Neural progenitor cell (in vitro differentiated cells): Measurements from ENCODE around the gene NANOGP8.

ENCODE experiments used
- CTCF ChIP-seq: fragments of 200-600 bp; sonication (generic); IDR thresholded peaks from 2 replicates; pipeline ENCODE4 v1.5.1; 2017; ENCODE audit warnings: antibody characterized with exemption, mild to moderate bottlenecking
- EZH2 ChIP-seq: fragments of 200-600 bp; sonication (generic); IDR thresholded peaks from 2 replicates; pipeline ENCODE4 v1.6.1; 2017; ENCODE audit warnings: antibody characterized with exemption, mild to moderate bottlenecking, moderate library complexity
- EZH2phosphoT487 ChIP-seq: fragments of 200-600 bp; sonication (generic); IDR thresholded peaks from 2 replicates; pipeline ENCODE4 v1.6.1; 2017; ENCODE audit warnings: antibody characterized with exemption

GRCh38 chr15:35064576-35065190, 20.4 kb downstream of the NANOGP8 start:
- TF ChIP-seq CTCF = no peak
- TF ChIP-seq EZH2 = no peak
- no peak for TF ChIP-seq EZH2phosphoT487
